ENCODE data around the gene PBX3.

- TF ChIP-seq EZH2 (IDR thresholded peaks at IDR 0.05; ENCODE audit: borderline replicate concordance, low read depth, low read length, poor library complexity, severe bottlenecking), result no peak
- TF ChIP-seq, protein P1, sequence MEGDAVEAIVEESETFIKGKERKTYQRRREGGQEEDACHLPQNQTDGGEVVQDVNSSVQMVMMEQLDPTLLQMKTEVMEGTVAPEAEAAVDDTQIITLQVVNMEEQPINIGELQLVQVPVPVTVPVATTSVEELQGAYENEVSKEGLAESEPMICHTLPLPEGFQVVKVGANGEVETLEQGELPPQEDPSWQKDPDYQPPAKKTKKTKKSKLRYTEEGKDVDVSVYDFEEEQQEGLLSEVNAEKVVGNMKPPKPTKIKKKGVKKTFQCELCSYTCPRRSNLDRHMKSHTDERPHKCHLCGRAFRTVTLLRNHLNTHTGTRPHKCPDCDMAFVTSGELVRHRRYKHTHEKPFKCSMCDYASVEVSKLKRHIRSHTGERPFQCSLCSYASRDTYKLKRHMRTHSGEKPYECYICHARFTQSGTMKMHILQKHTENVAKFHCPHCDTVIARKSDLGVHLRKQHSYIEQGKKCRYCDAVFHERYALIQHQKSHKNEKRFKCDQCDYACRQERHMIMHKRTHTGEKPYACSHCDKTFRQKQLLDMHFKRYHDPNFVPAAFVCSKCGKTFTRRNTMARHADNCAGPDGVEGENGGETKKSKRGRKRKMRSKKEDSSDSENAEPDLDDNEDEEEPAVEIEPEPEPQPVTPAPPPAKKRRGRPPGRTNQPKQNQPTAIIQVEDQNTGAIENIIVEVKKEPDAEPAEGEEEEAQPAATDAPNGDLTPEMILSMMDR (conservative IDR thresholded peaks at IDR 0.05; ENCODE audit: low read depth, low read length), result no peak
These were observed 9.3 kb downstream of the PBX3 start for GRCh38 chr9:125756518-125756917.
